OCI-LY3 (cell line): ENCODE measurements around the gene PPEF1.

Source experiments
- H2AFZ ChIP-seq: fragments of 200-600, 300-600 bp; shearing (Covaris generic); 2 replicates; pipeline ENCODE4 v1.6.0; 2014; ENCODE audit warnings: antibody characterized with exemption, low read depth, low read length
- H3K27ac ChIP-seq: fragments of 200-600, 300-600 bp; sonication (generic); 2 replicates; pipeline ENCODE4 v1.5.1; 2014; ENCODE audit warnings: mild to moderate bottlenecking, low read length, moderate library complexity, mixed read lengths
- H3K27me3 ChIP-seq: fragments of 200-600, 300-600 bp; sonication (generic); 2 replicates; pipeline ENCODE4 v1.6.1; 2014; ENCODE audit warnings: low read depth, low read length, mixed read lengths
- H3K36me3 ChIP-seq: fragments of 200-600, 300-600 bp; sonication (generic); replicated peaks from 2 replicates; pipeline ENCODE3; 2014; ENCODE audit warnings: low read depth, low read length, mixed read lengths
- H3K4me1 ChIP-seq: fragments of 300-600, 200-600 bp; sonication (generic); 2 replicates; pipeline ENCODE4 v1.6.1; 2014; ENCODE audit warnings: low read length, mixed read lengths
- H3K4me2 ChIP-seq: fragments of 200-600, 300-600 bp; sonication (generic); 2 replicates; pipeline ENCODE4 v1.6.1; 2014; ENCODE audit warnings: low read length, mixed read lengths
- H3K4me3 ChIP-seq: fragments of 300-600, 200-600 bp; sonication (generic); 2 replicates; pipeline ENCODE4 v1.5.1; 2014; ENCODE audit warnings: antibody characterized with exemption, mild to moderate bottlenecking, low read length, moderate library complexity
- H3K79me2 ChIP-seq: fragments of 300-600, 200-600 bp; shearing (Covaris generic); 2 replicates; pipeline ENCODE4 v1.6.1; 2014; ENCODE audit warnings: mild to moderate bottlenecking, low read length, mixed read lengths
- H3K9ac ChIP-seq: fragments of 300-600, 200-600 bp; shearing (Covaris generic); 2 replicates; pipeline ENCODE4 v1.6.0; 2014; ENCODE audit warnings: mild to moderate bottlenecking, low read length, moderate library complexity
- H3K9me3 ChIP-seq: fragments of 200-600, 300-600 bp; shearing (Covaris generic); 2 replicates; pipeline ENCODE4 v1.6.1; 2014; ENCODE audit warnings: low read length, mixed read lengths; ENCODE audit not compliant: insufficient read depth
- H4K20me1 ChIP-seq: fragments of 200-600, 300-600 bp; sonication (generic); 2 replicates; pipeline ENCODE4 v1.6.1; 2016; ENCODE audit warnings: low read length, mixed read lengths; ENCODE audit not compliant: insufficient read depth
- CTCF ChIP-seq: fragments of 200-600, 300-600 bp; sonication (generic); IDR thresholded peaks from 2 replicates; pipeline ENCODE4 v1.5.1; 2014; ENCODE audit warnings: antibody characterized with exemption, low read length, low read depth
- EZH2phosphoT487 ChIP-seq: fragments of 200-600 bp; shearing (Covaris generic); IDR thresholded peaks from 2 replicates; pipeline ENCODE4 v1.6.1; 2018; ENCODE audit warnings: antibody characterized with exemption, mixed run types, low read depth

Gene PPEF1

GRCh38 chrX:18799911-18800310, 92.5 kb downstream of the PPEF1 start:
- Histone ChIP-seq H3K4me1 (no peaks in the 10 kb centered on the region), H3K27ac (no peak overlapping the region)
- TF ChIP-seq CTCF (no peak), EZH2phosphoT487 (no peak)

GRCh38 chrX:18809641-18810040, 102.2 kb downstream of the PPEF1 start:
- Histone ChIP-seq H3K9ac (no peak overlapping the region), H3K27ac (no peak overlapping the region), H3K4me1 (no peaks in the 10 kb centered on the region), H3K36me3 (no peaks in the 10 kb centered on the region), H3K4me2 (no peak overlapping the region), H2AFZ (no peak overlapping the region), H3K79me2 (no peaks in the 10 kb centered on the region), H3K27me3 (no peaks in the 10 kb centered on the region), H3K9me3 (no peaks in the 10 kb centered on the region), H3K4me3 (no peak overlapping the region), H4K20me1 (no peaks in the 10 kb centered on the region)
- TF ChIP-seq EZH2phosphoT487, result no peak
- TF ChIP-seq CTCF, result no peak

More at GRCh38 chrX:18799911-18800310, 92.5 kb downstream of the PPEF1 start:
- no peak overlapping the region for H3K4me3 ChIP-seq
- H3K79me2 ChIP-seq, result no peaks in the 10 kb centered on the region
- H3K27me3 ChIP-seq, result no peaks in the 10 kb centered on the region
- H3K4me2 ChIP-seq, result no peak overlapping the region
- H4K20me1 ChIP-seq, result no peaks in the 10 kb centered on the region
- no peaks in the 10 kb centered on the region for H3K9me3 ChIP-seq
- no peaks in the 10 kb centered on the region for H3K36me3 ChIP-seq
- no peak overlapping the region for H2AFZ ChIP-seq
- no peak overlapping the region for H3K9ac ChIP-seq

DNA sequence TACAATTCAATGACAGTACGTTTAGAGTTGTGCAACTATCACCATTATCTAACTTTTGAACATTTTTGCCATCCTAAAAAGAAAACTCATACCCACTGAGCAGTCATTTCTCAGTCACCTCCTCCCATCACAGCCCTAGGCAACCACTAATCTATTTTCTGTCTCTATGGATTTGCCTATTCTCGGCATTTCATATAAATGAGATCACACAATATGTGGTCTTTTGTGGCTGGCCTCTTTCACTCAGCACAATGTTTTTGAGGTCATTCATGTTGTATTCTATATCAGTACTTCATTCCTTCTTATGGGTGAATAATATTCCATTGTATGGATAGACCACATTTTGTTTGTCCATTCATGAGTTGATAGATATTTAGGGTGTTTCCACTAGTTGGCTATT, 103.0 kb downstream of the PPEF1 start:
- no peak overlapping the region for H3K4me2 ChIP-seq
- no peaks in the 10 kb centered on the region for H3K79me2 ChIP-seq
- no peaks in the 10 kb centered on the region for H4K20me1 ChIP-seq
- H3K27me3 ChIP-seq, result no peaks in the 10 kb centered on the region
- H3K9me3 ChIP-seq, result no peaks in the 10 kb centered on the region
- no peaks in the 10 kb centered on the region for H3K4me1 ChIP-seq
- H3K27ac ChIP-seq, result no peak overlapping the region
- H3K4me3 ChIP-seq, result no peak overlapping the region
- no peak overlapping the region for H2AFZ ChIP-seq
- no peaks in the 10 kb centered on the region for H3K36me3 ChIP-seq
- TF ChIP-seq EZH2phosphoT487 (no peak), CTCF (no peak)
- no peak overlapping the region for H3K9ac ChIP-seq

- H3K36me3 ChIP-seq, result no peaks in the 10 kb centered on the region
- H2AFZ ChIP-seq, result no peak overlapping the region
- no peak for TF ChIP-seq EZH2phosphoT487
- no peak for TF ChIP-seq CTCF
- H3K4me3 ChIP-seq, result no peak overlapping the region
- no peaks in the 10 kb centered on the region for H3K9me3 ChIP-seq
- no peaks in the 10 kb centered on the region for H3K4me1 ChIP-seq
- no peak overlapping the region for H3K4me2 ChIP-seq
- no peak overlapping the region for H3K9ac ChIP-seq
- H3K79me2 ChIP-seq, result no peaks in the 10 kb centered on the region
- no peak overlapping the region for H3K27ac ChIP-seq
- no peaks in the 10 kb centered on the region for H3K27me3 ChIP-seq
- no peaks in the 10 kb centered on the region for H4K20me1 ChIP-seq
Observed at GRCh38 chrX:18825375-18825774, 117.9 kb downstream of the PPEF1 start.
